HEK293 (cell line): Measurements from ENCODE around the gene SLC28A1.
A peak's percentile ranks its signal among the peaks of the same experiment; 100 is the strongest.

Experiments used
- CTCF ChIA-PET: fragments of 350-600 bp; formaldehyde crosslinking; extraction: SDS; loops from one replicate; lab custom pipeline; 2021; ENCODE audit warnings: antibody characterized with exemption; lab: Yijun Ruan, JAX
- POLR2A ChIA-PET: fragments of 300-600 bp; formaldehyde crosslinking; extraction: SDS; loops from one replicate; lab custom pipeline; 2020; ENCODE audit warnings: antibody characterized with exemption, inconsistent platforms; lab: Yijun Ruan, JAX
- H3K27ac ChIP-seq: fragments of 200-500 bp; sonication (Bioruptor generic); 2 replicates; pipeline ENCODE4 v1.5.1; 2014; ENCODE audit warnings: low read depth, low read length, control low read depth, inconsistent platforms; ENCODE audit errors: extremely low read depth
- H3K36me3 ChIP-seq, 2 experiments: fragments of 200-500 bp in 1 of 2; sonication (Bioruptor generic) in 1 of 2; 1 replicate in 1 of 2; 2 replicates in 1 of 2; pipeline ENCODE4 v1.5.1; 2014 to 2017; ENCODE audit warnings: inconsistent platforms in 2 of 2, low read length in 2 of 2; ENCODE audit not compliant: control insufficient read depth in 2 of 2, insufficient read depth in 1 of 2
- H3K4me1 ChIP-seq: fragments of 200-500 bp; sonication (Bioruptor generic); 2 replicates; pipeline ENCODE4 v1.5.1; 2014; ENCODE audit warnings: mild to moderate bottlenecking, low read length, inconsistent platforms; ENCODE audit not compliant: control insufficient read depth, insufficient read depth
- H3K4me3 ChIP-seq: 2 replicates; pipeline ENCODE4 v1.5.1; 2011; ENCODE audit warnings: low read depth, mild to moderate bottlenecking, control low read depth, low read length, moderate library complexity
- H3K9me3 ChIP-seq: fragments of 200-500 bp; sonication (Bioruptor generic); 2 replicates; pipeline ENCODE4 v1.5.1; 2014; ENCODE audit warnings: low read depth, low read length, inconsistent platforms; ENCODE audit not compliant: control insufficient read depth, insufficient read depth
- EGR2 ChIP-seq: fragments of 450-650 bp; formaldehyde crosslinking; IDR thresholded peaks from 2 replicates; pipeline ENCODE4 v1.5.1; 2016; ENCODE audit warnings: low read depth, missing biosample characterization, missing genetic modification characterization
- GFI1B ChIP-seq: fragments of 450-650 bp; formaldehyde crosslinking; IDR thresholded peaks from 2 replicates; pipeline ENCODE4 v1.5.1; 2016; ENCODE audit warnings: missing biosample characterization, missing genetic modification characterization
- MYNN ChIP-seq: fragments of 450-650 bp; formaldehyde crosslinking; IDR thresholded peaks from 2 replicates; pipeline ENCODE4 v1.5.1; 2016; ENCODE audit warnings: missing biosample characterization, missing genetic modification characterization, borderline replicate concordance
- OVOL3 ChIP-seq: fragments of 450-650 bp; formaldehyde crosslinking; IDR thresholded peaks from 2 replicates; pipeline ENCODE4 v1.5.1; 2016; ENCODE audit warnings: missing biosample characterization, missing genetic modification characterization
- PRDM1 ChIP-seq: fragments of 450-650 bp; formaldehyde crosslinking; IDR thresholded peaks from 2 replicates; pipeline ENCODE4; 2016; ENCODE audit warnings: missing biosample characterization, missing genetic modification characterization
- RBAK ChIP-seq: fragments of 450-650 bp; formaldehyde crosslinking; IDR thresholded peaks from 2 replicates; pipeline ENCODE4 v1.5.1; 2016; ENCODE audit warnings: missing biosample characterization, missing genetic modification characterization
- WT1 ChIP-seq: fragments of 450-650 bp; formaldehyde crosslinking; IDR thresholded peaks from 2 replicates; pipeline ENCODE4 v1.5.1; 2016; ENCODE audit warnings: missing biosample characterization, missing genetic modification characterization
- ZBTB21 ChIP-seq: fragments of 450-650 bp; formaldehyde crosslinking; IDR thresholded peaks from 2 replicates; pipeline ENCODE4 v1.5.1; 2017; ENCODE audit warnings: missing biosample characterization, missing genetic modification characterization
- ZBTB8A ChIP-seq: fragments of 450-650 bp; formaldehyde crosslinking; IDR thresholded peaks from 2 replicates; pipeline ENCODE4 v1.5.1; 2016; ENCODE audit warnings: missing biosample characterization, missing genetic modification characterization
- ZNF121 ChIP-seq: fragments of 450-650 bp; formaldehyde crosslinking; IDR thresholded peaks from 2 replicates; pipeline ENCODE4 v1.5.1; 2016; ENCODE audit warnings: missing biosample characterization, missing genetic modification characterization
- ZNF132 ChIP-seq: fragments of 450-650 bp; formaldehyde crosslinking; IDR thresholded peaks from 2 replicates; pipeline ENCODE4 v1.5.1; 2017; ENCODE audit warnings: missing biosample characterization, missing genetic modification characterization, borderline replicate concordance
- ZNF133 ChIP-seq: fragments of 450-650 bp; formaldehyde crosslinking; IDR thresholded peaks from 2 replicates; pipeline ENCODE4 v1.5.1; 2016; ENCODE audit warnings: missing biosample characterization, missing genetic modification characterization
- ZNF138 ChIP-seq: fragments of 450-650 bp; formaldehyde crosslinking; IDR thresholded peaks from 2 replicates; pipeline ENCODE4 v1.5.1; 2016; ENCODE audit warnings: missing biosample characterization, missing genetic modification characterization, borderline replicate concordance
- ZNF202 ChIP-seq: fragments of 450-650 bp; formaldehyde crosslinking; IDR thresholded peaks from 2 replicates; pipeline ENCODE4 v1.5.1; 2016; ENCODE audit warnings: missing biosample characterization, missing genetic modification characterization, borderline replicate concordance
- ZNF366 ChIP-seq: fragments of 450-650 bp; formaldehyde crosslinking; conservative IDR thresholded peaks from 2 replicates; pipeline ENCODE4 v1.5.1; 2016; ENCODE audit warnings: missing biosample characterization, missing genetic modification characterization
- ZNF596 ChIP-seq: fragments of 450-650 bp; IDR thresholded peaks from 2 replicates; pipeline ENCODE4 v1.5.0; 2018; ENCODE audit warnings: missing biosample characterization, mild to moderate bottlenecking, missing genetic modification characterization, moderate library complexity
- ZNF677 ChIP-seq: fragments of 450-650 bp; IDR thresholded peaks from 2 replicates; pipeline ENCODE4 v1.5.0; 2018; ENCODE audit warnings: missing biosample characterization, mild to moderate bottlenecking, missing genetic modification characterization, moderate library complexity
- ZNF843 ChIP-seq: fragments of 450-650 bp; formaldehyde crosslinking; IDR thresholded peaks from 2 replicates; pipeline ENCODE4 v1.5.1; 2016; ENCODE audit warnings: missing biosample characterization, missing genetic modification characterization
- TF ChIP-seq, protein P1 (sequence below): fragments of 450-650 bp; formaldehyde crosslinking; IDR thresholded peaks from 2 replicates; pipeline ENCODE4 v1.5.1; 2016; ENCODE audit warnings: missing biosample characterization, missing genetic modification characterization
- TF ChIP-seq, protein P2 (sequence below): fragments of 450-650 bp; formaldehyde crosslinking; IDR thresholded peaks from 2 replicates; pipeline ENCODE4 v1.5.1; 2016; ENCODE audit warnings: missing biosample characterization, missing genetic modification characterization, borderline replicate concordance
- TF ChIP-seq, protein P3 (sequence below): fragments of 450-650 bp; formaldehyde crosslinking; IDR thresholded peaks from 2 replicates; pipeline ENCODE4 v1.5.1; 2017; ENCODE audit warnings: missing biosample characterization, missing genetic modification characterization
- TF ChIP-seq, protein P4 (sequence below): fragments of 450-650 bp; IDR thresholded peaks from 2 replicates; pipeline ENCODE4 v1.5.1; 2018; ENCODE audit warnings: missing biosample characterization, mild to moderate bottlenecking, missing genetic modification characterization

Gene SLC28A1

DNA sequence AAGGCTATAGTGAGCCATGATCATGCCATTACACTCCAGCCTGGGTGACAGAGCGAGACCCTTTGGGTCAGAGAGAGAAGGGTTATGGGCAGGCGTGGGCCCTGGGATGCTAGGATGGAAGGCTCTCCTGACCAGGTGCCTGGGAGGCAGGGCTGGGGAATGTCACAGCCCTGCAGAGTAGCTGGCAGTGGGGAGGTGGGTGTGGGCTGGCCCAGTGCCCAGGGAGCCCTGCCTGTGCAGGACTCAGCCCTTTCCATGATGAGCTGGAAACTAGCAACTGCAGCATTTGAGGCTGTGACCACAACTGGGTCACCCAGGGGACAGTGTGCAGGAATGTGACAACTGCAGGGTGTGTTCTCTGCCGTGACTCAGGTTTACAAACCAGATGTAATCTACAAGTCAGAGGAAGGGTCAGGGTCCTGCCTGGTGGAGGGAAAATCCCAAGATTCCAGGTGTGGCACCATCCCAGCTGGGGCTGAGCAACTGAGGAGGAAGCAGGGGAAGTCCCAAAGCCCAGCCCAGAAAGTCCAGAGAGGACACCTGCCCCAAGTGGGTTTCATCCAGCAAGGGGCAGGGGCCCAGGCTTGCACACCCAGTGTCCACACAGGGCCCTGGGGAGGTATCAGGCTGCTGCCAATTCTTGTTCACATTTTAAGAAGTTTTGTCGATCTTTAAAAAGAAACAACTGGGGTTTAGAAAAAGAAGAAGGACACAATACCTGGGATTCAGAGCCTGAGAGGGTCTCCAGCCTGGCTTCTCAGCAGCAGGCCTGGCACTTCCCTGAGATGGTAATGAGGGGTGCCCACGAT, 45.5 kb downstream of the SLC28A1 start (continued):
- TF ChIP-seq ZNF843 = no peak
- TF ChIP-seq EGR2 (tag by site-specific recombination) = peak; percentile 26; the same call in 1 of the 2 replicates
- TF ChIP-seq, protein P1, sequence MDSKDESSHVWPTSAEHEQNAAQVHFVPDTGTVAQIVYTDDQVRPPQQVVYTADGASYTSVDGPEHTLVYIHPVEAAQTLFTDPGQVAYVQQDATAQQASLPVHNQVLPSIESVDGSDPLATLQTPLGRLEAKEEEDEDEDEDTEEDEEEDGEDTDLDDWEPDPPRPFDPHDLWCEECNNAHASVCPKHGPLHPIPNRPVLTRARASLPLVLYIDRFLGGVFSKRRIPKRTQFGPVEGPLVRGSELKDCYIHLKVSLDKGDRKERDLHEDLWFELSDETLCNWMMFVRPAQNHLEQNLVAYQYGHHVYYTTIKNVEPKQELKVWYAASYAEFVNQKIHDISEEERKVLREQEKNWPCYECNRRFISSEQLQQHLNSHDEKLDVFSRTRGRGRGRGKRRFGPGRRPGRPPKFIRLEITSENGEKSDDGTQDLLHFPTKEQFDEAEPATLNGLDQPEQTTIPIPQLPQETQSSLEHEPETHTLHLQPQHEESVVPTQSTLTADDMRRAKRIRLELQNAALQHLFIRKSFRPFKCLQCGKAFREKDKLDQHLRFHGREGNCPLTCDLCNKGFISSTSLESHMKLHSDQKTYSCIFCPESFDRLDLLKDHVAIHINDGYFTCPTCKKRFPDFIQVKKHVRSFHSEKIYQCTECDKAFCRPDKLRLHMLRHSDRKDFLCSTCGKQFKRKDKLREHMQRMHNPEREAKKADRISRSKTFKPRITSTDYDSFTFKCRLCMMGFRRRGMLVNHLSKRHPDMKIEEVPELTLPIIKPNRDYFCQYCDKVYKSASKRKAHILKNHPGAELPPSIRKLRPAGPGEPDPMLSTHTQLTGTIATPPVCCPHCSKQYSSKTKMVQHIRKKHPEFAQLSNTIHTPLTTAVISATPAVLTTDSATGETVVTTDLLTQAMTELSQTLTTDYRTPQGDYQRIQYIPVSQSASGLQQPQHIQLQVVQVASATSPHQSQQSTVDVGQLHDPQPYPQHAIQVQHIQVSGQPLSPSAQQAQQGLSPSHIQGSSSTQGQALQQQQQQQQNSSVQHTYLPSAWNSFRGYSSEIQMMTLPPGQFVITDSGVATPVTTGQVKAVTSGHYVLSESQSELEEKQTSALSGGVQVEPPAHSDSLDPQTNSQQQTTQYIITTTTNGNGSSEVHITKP (tag by site-specific recombination) = no peak
- TF ChIP-seq, all 188 proteins: peak for 7

DNA sequence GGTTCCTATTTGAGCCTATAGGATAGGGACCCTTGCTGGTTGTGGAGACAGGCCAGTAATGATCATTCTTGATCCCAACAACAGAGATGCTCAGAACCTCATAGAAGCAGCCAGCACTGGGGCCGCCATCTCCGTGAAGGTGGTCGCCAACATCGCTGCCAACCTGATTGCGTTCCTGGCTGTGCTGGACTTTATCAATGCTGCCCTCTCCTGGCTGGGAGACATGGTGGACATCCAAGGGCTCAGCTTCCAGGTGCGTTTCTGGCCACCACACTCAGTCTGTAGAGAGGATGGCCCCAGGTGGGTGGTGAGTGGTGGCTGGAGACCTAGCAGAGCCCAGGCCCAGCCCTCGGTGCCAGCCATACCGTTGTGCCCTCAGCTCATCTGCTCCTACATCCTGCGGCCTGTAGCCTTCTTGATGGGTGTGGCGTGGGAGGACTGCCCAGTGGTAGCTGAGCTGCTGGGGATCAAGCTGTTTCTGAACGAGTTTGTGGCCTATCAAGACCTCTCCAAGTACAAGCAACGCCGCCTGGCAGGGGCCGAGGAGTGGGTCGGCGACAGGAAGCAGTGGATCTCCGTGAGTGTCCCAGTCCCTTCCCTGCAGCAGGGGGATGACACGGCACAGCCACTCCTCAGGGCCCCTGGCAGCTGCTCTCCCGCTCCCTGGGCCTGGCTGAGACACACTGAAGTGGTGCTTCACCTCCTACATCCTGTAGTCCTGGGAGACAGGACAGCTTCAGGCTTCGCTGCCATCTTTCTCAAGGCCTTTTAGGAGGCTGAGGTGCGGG, 50.7 kb downstream of the SLC28A1 start:
- POLR2A ChIA-PET = no interaction called here
- TF ChIP-seq, protein P1 (tag by site-specific recombination) = no peak
- no peak for TF ChIP-seq ZNF133 (tag by site-specific recombination)
- TF ChIP-seq ZNF596 (tag by site-specific recombination) = no peak
- TF ChIP-seq ZBTB21 (tag by site-specific recombination) = no peak
- TF ChIP-seq, protein P2, sequence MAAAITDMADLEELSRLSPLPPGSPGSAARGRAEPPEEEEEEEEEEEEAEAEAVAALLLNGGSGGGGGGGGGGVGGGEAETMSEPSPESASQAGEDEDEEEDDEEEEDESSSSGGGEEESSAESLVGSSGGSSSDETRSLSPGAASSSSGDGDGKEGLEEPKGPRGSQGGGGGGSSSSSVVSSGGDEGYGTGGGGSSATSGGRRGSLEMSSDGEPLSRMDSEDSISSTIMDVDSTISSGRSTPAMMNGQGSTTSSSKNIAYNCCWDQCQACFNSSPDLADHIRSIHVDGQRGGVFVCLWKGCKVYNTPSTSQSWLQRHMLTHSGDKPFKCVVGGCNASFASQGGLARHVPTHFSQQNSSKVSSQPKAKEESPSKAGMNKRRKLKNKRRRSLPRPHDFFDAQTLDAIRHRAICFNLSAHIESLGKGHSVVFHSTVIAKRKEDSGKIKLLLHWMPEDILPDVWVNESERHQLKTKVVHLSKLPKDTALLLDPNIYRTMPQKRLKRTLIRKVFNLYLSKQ (tag by site-specific recombination) = no peak
- TF ChIP-seq, protein P3, sequence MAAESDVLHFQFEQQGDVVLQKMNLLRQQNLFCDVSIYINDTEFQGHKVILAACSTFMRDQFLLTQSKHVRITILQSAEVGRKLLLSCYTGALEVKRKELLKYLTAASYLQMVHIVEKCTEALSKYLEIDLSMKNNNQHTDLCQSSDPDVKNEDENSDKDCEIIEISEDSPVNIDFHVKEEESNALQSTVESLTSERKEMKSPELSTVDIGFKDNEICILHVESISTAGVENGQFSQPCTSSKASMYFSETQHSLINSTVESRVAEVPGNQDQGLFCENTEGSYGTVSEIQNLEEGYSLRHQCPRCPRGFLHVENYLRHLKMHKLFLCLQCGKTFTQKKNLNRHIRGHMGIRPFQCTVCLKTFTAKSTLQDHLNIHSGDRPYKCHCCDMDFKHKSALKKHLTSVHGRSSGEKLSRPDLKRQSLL (tag by site-specific recombination) = no peak
- TF ChIP-seq MYNN (tag by site-specific recombination) = no peak
- no peak for TF ChIP-seq WT1 (tag by site-specific recombination)
- no peak for TF ChIP-seq GFI1B (tag by site-specific recombination)
- TF ChIP-seq ZNF202 (tag by site-specific recombination) = no peak
- TF ChIP-seq, protein P4, sequence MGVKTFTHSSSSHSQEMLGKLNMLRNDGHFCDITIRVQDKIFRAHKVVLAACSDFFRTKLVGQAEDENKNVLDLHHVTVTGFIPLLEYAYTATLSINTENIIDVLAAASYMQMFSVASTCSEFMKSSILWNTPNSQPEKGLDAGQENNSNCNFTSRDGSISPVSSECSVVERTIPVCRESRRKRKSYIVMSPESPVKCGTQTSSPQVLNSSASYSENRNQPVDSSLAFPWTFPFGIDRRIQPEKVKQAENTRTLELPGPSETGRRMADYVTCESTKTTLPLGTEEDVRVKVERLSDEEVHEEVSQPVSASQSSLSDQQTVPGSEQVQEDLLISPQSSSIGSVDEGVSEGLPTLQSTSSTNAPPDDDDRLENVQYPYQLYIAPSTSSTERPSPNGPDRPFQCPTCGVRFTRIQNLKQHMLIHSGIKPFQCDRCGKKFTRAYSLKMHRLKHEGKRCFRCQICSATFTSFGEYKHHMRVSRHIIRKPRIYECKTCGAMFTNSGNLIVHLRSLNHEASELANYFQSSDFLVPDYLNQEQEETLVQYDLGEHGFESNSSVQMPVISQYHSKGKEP (tag by site-specific recombination) = no peak
- TF ChIP-seq ZNF121 (tag by site-specific recombination) = no peak
- TF ChIP-seq ZNF366 (tag by site-specific recombination) = no peak
- no peak for TF ChIP-seq PRDM1 (tag by site-specific recombination)
- TF ChIP-seq OVOL3 = no peak
- no peak for TF ChIP-seq RBAK
- TF ChIP-seq ZNF138 (tag by site-specific recombination) = no peak
- TF ChIP-seq ZBTB8A (tag by site-specific recombination) = no peak
- TF ChIP-seq ZNF132 = no peak
- TF ChIP-seq ZNF677 = no peak
- TF ChIP-seq, all 188 proteins: peak for 0
- Histone ChIP-seq H3K27ac (no peak overlapping the region), H3K4me1 (no peaks in the 10 kb centered on the region), H3K36me3 (no peaks in the 10 kb centered on the region), H3K4me3 (no peak overlapping the region), H3K9me3 (no peaks in the 10 kb centered on the region)
- CTCF ChIA-PET = interaction anchor here (0.6 to 1.3 kb wide), 2 partner anchors 20 to 336 kb away, joined by 3 read pairs; no protein-coding TSS in a partner anchor
